ENCODE data around the gene HNF1B.

HNF1B gene

GRCh38 chr17:37729905-37730304, 15.0 kb downstream of the HNF1B start:
- H3K79me2 ChIP-seq (ENCODE audit: insufficient read depth, low read length): no peaks in the 10 kb centered on the region

DNA sequence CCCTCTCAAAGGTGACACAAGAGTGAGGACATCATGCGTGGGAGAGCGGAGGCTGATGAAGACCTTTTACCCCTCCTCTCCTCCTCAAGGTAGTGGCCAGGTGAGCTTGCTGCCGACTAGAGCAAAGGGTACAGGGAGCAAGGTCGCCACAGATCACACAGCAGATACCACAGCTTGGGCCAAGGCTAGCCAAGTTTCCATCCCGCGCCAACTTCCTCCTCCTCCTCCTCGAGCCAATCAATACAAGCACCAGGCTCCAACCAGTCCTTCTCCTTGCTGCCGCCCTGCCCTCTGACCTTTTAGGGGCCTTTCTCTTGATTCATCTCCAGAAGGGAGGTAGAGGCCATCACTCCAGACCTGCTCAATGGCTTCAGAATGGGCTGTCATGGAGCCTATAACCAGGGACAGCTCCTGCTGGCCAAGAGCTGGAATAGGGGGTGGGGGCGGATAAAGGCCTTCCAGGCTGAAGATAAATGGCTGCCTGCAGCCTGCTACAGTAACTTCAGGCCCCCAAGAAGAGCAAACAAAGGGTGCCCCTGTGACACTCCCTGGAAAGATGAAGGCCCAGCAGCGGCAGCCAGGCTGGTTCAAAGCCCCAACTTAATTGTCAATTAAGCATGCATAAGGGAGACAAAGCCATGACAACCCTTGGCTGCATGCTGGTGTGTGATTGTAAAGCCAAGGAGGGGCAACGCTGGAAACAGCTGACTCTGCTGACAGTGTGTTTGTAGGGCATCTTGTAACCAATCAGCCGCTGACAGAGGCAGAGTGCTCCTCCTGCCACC, 17.8 kb downstream of the HNF1B start:
- Histone ChIP-seq H3K79me2 (ENCODE audit: insufficient read depth, low read length) (no peaks in the 10 kb centered on the region), H3K27me3 (ENCODE audit: insufficient read depth, low read length) (no peaks in the 10 kb centered on the region), H3K4me1 (ENCODE audit: insufficient read depth, low read length, severe bottlenecking) (no peaks in the 10 kb centered on the region), H3K4me3 (ENCODE audit: low read depth, low read length, poor library complexity, severe bottlenecking) (no peak overlapping the region), H2AFZ (ENCODE audit: low read length) (no peak overlapping the region), H4K20me1 (ENCODE audit: insufficient read depth, low read length) (no peaks in the 10 kb centered on the region), H3K4me2 (ENCODE audit: low read length) (no peak overlapping the region), H3K9me3 (ENCODE audit: low read length) (no peaks in the 10 kb centered on the region), H3K9ac (ENCODE audit: low read length) (no peak overlapping the region), H3K9me2 (ENCODE audit: low read depth, low read length) (no peaks in the 10 kb centered on the region), H3K36me3 (ENCODE audit: insufficient read depth, low read length) (no peaks in the 10 kb centered on the region), H3F3A (ENCODE audit: insufficient read depth, low read length) (no peaks in the 10 kb centered on the region), H3K27ac (ENCODE audit: low read depth, low read length, poor library complexity, severe bottlenecking) (no peak overlapping the region)
- no peak for TF ChIP-seq CTCF (IDR thresholded peaks at IDR 0.05; ENCODE audit: low read length)
- no peak for TF ChIP-seq EZH2 (IDR thresholded peaks at IDR 0.05; ENCODE audit: borderline replicate concordance, low read length)

More at GRCh38 chr17:37729905-37730304, 15.0 kb downstream of the HNF1B start:
- Histone ChIP-seq H3F3A (ENCODE audit: insufficient read depth, low read length) (no peaks in the 10 kb centered on the region), H3K27ac (ENCODE audit: low read depth, low read length, poor library complexity, severe bottlenecking) (no peak overlapping the region), H3K36me3 (ENCODE audit: insufficient read depth, low read length) (no peaks in the 10 kb centered on the region), H3K4me2 (ENCODE audit: low read length) (no peak overlapping the region), H4K20me1 (ENCODE audit: insufficient read depth, low read length) (no peaks in the 10 kb centered on the region), H3K9ac (ENCODE audit: low read length) (no peak overlapping the region), H3K4me3 (ENCODE audit: low read depth, low read length, poor library complexity, severe bottlenecking) (no peak overlapping the region), H3K9me3 (ENCODE audit: low read length) (no peaks in the 10 kb centered on the region), H2AFZ (ENCODE audit: low read length) (no peak overlapping the region), H3K4me1 (ENCODE audit: insufficient read depth, low read length, severe bottlenecking) (no peaks in the 10 kb centered on the region), H3K9me2 (ENCODE audit: low read depth, low read length) (no peaks in the 10 kb centered on the region), H3K27me3 (ENCODE audit: insufficient read depth, low read length) (no peaks in the 10 kb centered on the region)
- TF ChIP-seq EZH2 (IDR thresholded peaks at IDR 0.05; ENCODE audit: borderline replicate concordance, low read length) (no peak), CTCF (IDR thresholded peaks at IDR 0.05; ENCODE audit: low read length) (no peak)

GRCh38 chr17:37726248-37726647, 18.6 kb downstream of the HNF1B start:
- no peaks in the 10 kb centered on the region for H3F3A ChIP-seq (ENCODE audit: insufficient read depth, low read length)
- no peak overlapping the region for H2AFZ ChIP-seq (ENCODE audit: low read length)
- no peaks in the 10 kb centered on the region for H3K79me2 ChIP-seq (ENCODE audit: insufficient read depth, low read length)
- H3K36me3 ChIP-seq (ENCODE audit: insufficient read depth, low read length): no peaks in the 10 kb centered on the region
- H3K4me3 ChIP-seq (ENCODE audit: low read depth, low read length, poor library complexity, severe bottlenecking): no peak overlapping the region
- H3K27ac ChIP-seq (ENCODE audit: low read depth, low read length, poor library complexity, severe bottlenecking): no peak overlapping the region
- no peak overlapping the region for H3K9ac ChIP-seq (ENCODE audit: low read length)
- no peaks in the 10 kb centered on the region for H3K4me1 ChIP-seq (ENCODE audit: insufficient read depth, low read length, severe bottlenecking)
- no peaks in the 10 kb centered on the region for H3K9me3 ChIP-seq (ENCODE audit: low read length)
- no peaks in the 10 kb centered on the region for H4K20me1 ChIP-seq (ENCODE audit: insufficient read depth, low read length)
- no peak overlapping the region for H3K4me2 ChIP-seq (ENCODE audit: low read length)
- H3K27me3 ChIP-seq (ENCODE audit: insufficient read depth, low read length): no peaks in the 10 kb centered on the region
- no peak for TF ChIP-seq EZH2 (IDR thresholded peaks at IDR 0.05; ENCODE audit: borderline replicate concordance, low read length)
- TF ChIP-seq CTCF (IDR thresholded peaks at IDR 0.05; ENCODE audit: low read length): no peak
- no peaks in the 10 kb centered on the region for H3K9me2 ChIP-seq (ENCODE audit: low read depth, low read length)
